ENCODE results near the gene MINDY4B.

The MINDY4B gene

GRCh38 chr3:150905339-150905738, at the start of gene MINDY4B:
Gene MINDY4B (minus strand): TSS chr3:150905439. CDS start chr3:150905439, 0 bp downstream.
- DNase-seq (ENCODE audit: insufficient read length, low spot score) (no peak), FAIRE-seq (no peak)

GRCh38 chr3:150951923-150952322, 46.7 kb upstream of the MINDY4B start:
- FAIRE-seq (no peak), DNase-seq (ENCODE audit: insufficient read length, low spot score) (no peak)

- DNase-seq (ENCODE audit: insufficient read length, low spot score) (no peak), FAIRE-seq (no peak)
These were observed 40.2 kb upstream of the MINDY4B start for GRCh38 chr3:150945226-150946032.

GRCh38 chr3:150942221-150942620, 37.0 kb upstream of the MINDY4B start:
- no peak for DNase-seq (ENCODE audit: insufficient read length, low spot score)
- no peak for FAIRE-seq

GRCh38 chr3:150936693-150937092, 31.5 kb upstream of the MINDY4B start:
- FAIRE-seq, result no peak
- no peak for DNase-seq (ENCODE audit: insufficient read length, low spot score)

- DNase-seq (ENCODE audit: insufficient read length, low spot score) (no peak), FAIRE-seq (no peak)
These were observed 28.3 kb upstream of the MINDY4B start for GRCh38 chr3:150933473-150933995.

- FAIRE-seq (no peak), DNase-seq (ENCODE audit: insufficient read length, low spot score) (no peak)
These were observed 26.5 kb upstream of the MINDY4B start for GRCh38 chr3:150931745-150932144.

GRCh38 chr3:150930839-150931238, 25.6 kb upstream of the MINDY4B start:
- no peak for FAIRE-seq

GRCh38 chr3:150928234-150928633, 23.0 kb upstream of the MINDY4B start:
- DNase-seq (ENCODE audit: insufficient read length, low spot score), result no peak
- no peak for FAIRE-seq

More at GRCh38 chr3:150930839-150931238, 25.6 kb upstream of the MINDY4B start:
- DNase-seq (ENCODE audit: insufficient read length, low spot score), result no peak

- no peak for DNase-seq (ENCODE audit: insufficient read length, low spot score)
- FAIRE-seq, result no peak
These were observed 21.1 kb upstream of the MINDY4B start for GRCh38 chr3:150926328-150926727.

GRCh38 chr3:150925751-150926201, 20.5 kb upstream of the MINDY4B start:
- FAIRE-seq (peak; percentile 57), DNase-seq (ENCODE audit: insufficient read length, low spot score) (peak; percentile 51)

GRCh38 chr3:150922611-150923010, 17.4 kb upstream of the MINDY4B start:
- FAIRE-seq, result no peak
- no peak for DNase-seq (ENCODE audit: insufficient read length, low spot score)

GRCh38 chr3:150921209-150921608, 16.0 kb upstream of the MINDY4B start:
- FAIRE-seq (no peak), DNase-seq (ENCODE audit: insufficient read length, low spot score) (no peak)

- FAIRE-seq (no peak), DNase-seq (ENCODE audit: insufficient read length, low spot score) (no peak)
These were observed 15.0 kb upstream of the MINDY4B start for GRCh38 chr3:150920236-150920635.

GRCh38 chr3:150917951-150918350, 12.7 kb upstream of the MINDY4B start:
- FAIRE-seq, result no peak
- no peak for DNase-seq (ENCODE audit: insufficient read length, low spot score)

- DNase-seq (ENCODE audit: insufficient read length, low spot score) (no peak), FAIRE-seq (no peak)
These were observed 8.1 kb upstream of the MINDY4B start for GRCh38 chr3:150913133-150913922.

- FAIRE-seq (no peak), DNase-seq (ENCODE audit: insufficient read length, low spot score) (no peak)
These were observed 7.3 kb upstream of the MINDY4B start for GRCh38 chr3:150912501-150912900.

- DNase-seq (ENCODE audit: insufficient read length, low spot score) (no peak), FAIRE-seq (no peak)
These were observed 6.5 kb upstream of the MINDY4B start for GRCh38 chr3:150911771-150912170.

GRCh38 chr3:150906461-150906860, 1.2 kb upstream of the MINDY4B start:
- DNase-seq (ENCODE audit: insufficient read length, low spot score) (no peak), FAIRE-seq (no peak)

- DNase-seq (ENCODE audit: insufficient read length, low spot score) (no peak), FAIRE-seq (no peak)
These were observed 507 bp upstream of the MINDY4B start for GRCh38 chr3:150905746-150906145.

GRCh38 chr3:150902988-150903387, 2.3 kb downstream of the MINDY4B start:
- DNase-seq (ENCODE audit: insufficient read length, low spot score), result no peak
- no peak for FAIRE-seq
